ENCODE measurements around the gene BRD7. TPM values are rescaled to one million over a fixed set of nuclear protein-coding genes. Genes with fewer than 3 reads are reported as not detected.

Gene BRD7
- total RNA-seq, 1 experiment from 2014 or later = 81.6 TPM

DNA sequence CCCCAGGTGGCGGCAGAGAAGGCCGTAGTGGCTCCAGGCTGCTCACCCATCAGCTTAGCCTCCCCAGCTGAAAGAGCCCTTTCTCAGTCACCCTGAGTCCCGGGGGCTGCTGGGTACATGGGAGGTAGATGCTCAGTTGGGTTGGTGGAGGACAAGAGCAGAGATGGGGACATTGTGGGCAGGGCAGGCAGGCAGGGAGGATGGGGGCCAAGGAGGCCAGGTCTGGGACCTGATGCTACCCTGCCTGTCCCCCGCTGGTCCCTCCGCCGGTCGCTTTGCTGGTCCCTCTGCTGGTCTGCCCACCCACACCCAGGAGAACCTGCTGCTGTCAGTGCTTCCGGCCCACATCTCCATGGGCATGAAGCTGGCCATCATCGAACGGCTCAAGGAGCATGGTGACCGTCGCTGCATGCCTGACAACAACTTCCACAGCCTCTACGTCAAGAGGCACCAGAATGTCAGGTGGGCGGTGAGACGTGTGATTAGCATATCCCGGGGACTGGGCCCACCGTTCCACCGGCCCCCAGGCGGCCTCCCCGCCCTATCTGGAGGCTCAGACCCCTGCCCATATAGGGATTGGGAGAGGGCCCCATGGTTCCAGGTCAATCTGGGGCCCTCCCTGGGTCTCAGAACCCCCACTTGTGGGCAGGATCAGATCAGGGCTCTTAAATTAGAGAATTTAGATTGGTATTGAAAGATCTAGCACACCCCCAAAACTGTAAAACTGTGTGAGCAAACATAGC lies 75.6 kb downstream of the BRD7 start:
- Histone ChIP-seq H3K27me3 (no peaks in the 10 kb centered on the region), H3K9me3 (replicated peaks) (no peaks in the 10 kb centered on the region), H3K4me3 (no peak overlapping the region), H3K27ac (no peak overlapping the region), H3K36me3 (peaks cover 2% of the 10 kb centered on the region), H3K4me1 (no peaks in the 10 kb centered on the region)
- no peak for DNase-seq

DNA sequence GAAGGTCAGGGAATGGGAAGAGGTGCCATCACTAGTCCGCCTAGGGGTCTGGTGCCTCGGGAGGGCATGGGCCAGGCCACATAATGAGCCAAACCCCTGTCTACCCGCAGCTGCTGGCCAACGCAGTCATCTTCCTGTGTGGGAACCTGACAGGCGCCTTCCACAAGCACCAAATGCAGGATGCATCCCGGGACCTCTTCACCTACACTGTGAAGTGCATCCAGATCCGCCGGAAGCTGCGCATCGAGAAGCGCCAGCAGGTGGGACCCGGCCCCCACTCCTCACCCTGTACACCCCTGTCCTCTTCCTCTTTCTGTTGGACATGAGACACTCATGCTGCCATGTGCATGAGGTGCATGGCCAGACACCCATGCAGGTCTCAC lies 76.2 kb downstream of the BRD7 start:
- Histone ChIP-seq H3K9me3 (replicated peaks) (no peaks in the 10 kb centered on the region), H3K4me1 (no peaks in the 10 kb centered on the region), H3K4me3 (no peak overlapping the region), H3K36me3 (peaks cover 9% of the 10 kb centered on the region), H3K27me3 (no peaks in the 10 kb centered on the region), H3K27ac (no peak overlapping the region)
- DNase-seq = no peak

DNA sequence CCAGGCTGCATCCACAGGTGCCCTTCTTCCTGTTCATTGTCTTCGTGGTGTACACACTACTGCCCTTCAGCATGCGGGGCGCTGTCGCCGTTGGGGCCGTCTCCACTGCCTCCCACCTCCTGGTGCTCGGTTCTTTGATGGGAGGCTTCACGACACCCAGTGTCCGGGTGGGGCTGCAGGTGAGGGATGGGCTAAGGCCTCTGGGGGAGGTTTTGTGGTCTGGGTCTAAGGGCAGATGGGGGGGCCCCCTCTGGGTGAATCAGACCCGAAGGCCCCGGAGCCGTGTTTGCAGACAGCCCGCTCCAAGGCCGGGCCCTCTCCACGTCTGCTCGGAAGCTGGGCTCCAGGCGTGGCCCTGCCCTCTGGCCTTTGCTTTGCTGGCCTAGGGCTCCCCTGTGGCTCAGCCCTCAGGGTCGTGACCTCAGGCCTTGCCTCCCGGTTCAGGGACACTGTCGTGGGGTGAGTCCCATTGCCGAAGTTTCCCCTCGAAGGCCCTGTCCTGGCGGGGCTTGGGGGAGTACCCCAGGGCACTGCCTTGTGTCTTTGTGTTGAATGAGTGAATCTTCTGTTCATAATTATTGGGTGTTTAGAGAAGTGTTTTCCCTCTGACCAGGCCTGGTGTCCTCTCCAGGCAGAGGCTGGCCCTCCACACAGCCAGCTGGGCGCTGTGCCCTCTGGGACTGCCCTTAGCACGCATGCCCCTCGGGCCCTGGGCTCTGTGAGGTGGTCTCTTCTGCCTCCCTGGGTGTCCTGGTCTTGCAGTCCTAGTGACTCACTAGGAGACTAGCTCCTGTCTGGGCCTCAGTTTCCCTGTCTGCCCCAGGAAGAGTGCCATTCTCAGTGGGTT lies 76.8 kb downstream of the BRD7 start:
- H3K27ac ChIP-seq = no peak overlapping the region
- DNase-seq = no peak
- H3K9me3 ChIP-seq (replicated peaks) = no peaks in the 10 kb centered on the region
- H3K36me3 ChIP-seq = peaks cover 9% of the 10 kb centered on the region
- H3K4me1 ChIP-seq = no peaks in the 10 kb centered on the region
- H3K4me3 ChIP-seq = no peak overlapping the region
- no peaks in the 10 kb centered on the region for H3K27me3 ChIP-seq

DNA sequence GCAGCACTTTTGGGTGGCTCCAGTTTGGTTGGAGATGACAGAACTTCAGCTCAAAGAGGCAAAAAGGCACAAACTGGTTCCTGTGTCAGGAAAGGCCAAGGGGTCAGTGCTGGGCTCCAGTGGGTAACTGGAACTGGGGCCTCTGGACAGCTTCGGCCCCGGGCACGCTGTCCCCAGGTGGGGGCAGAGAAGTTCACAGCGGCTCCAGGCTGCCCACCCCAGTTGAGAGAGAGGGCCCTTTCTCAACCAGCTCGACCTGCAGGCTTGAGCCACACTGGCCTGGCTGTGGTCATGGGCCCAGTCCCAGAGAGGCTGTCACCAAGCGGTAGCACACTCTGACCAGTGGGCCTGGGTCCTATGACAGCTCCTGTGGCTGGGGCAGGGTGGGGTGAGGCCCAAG lies 77.9 kb downstream of the BRD7 start:
- Histone ChIP-seq H3K4me3 (no peak overlapping the region), H3K4me1 (no peaks in the 10 kb centered on the region), H3K36me3 (peaks cover 13% of the 10 kb centered on the region), H3K9me3 (replicated peaks) (no peaks in the 10 kb centered on the region), H3K27me3 (no peaks in the 10 kb centered on the region), H3K27ac (no peak overlapping the region)
- DNase-seq = no peak

DNA sequence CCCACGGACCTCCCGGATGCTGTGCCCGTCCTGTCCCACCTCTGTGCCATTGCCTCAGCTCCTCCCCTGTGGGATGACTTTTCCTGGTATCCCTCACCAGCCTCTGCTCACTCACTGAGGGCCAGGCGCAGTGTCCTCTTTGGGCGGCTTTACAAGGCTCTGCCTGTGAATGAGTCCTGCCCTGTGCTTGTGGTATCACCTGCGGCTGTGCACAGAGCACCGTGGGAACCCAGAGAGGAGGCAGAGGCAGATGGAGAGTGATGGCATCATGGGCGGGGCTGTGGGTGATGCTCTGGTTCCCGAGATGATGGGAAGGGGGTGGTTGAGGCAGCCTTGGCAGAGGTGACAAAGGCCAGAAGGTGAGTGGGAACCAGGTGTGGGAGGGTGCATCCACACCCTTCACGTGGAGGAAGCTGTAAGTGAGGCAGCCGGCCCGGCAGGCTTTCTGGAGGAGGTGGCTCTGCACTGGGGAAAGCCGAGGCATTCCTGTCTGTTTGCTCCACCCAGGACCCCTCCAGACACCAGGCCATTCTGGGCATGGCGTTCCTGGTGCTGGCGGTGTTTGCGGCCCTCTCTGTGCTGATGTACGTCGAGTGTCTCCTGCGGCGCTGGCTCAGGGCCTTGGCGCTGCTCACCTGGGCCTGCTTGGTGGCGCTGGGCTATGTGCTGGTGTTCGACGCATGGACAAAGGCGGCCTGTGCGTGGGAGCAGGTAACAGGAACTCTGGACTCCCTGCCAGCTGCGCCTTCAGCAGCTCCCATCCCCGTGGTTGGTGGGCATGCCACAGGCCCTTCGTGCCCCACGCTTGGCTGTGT lies 78.6 kb downstream of the BRD7 start:
- Histone ChIP-seq H3K27ac (no peak overlapping the region), H3K36me3 (peaks cover 13% of the 10 kb centered on the region), H3K9me3 (replicated peaks) (no peaks in the 10 kb centered on the region), H3K4me1 (no peaks in the 10 kb centered on the region), H3K27me3 (no peaks in the 10 kb centered on the region), H3K4me3 (no peak overlapping the region)
- DNase-seq = no peak

DNA sequence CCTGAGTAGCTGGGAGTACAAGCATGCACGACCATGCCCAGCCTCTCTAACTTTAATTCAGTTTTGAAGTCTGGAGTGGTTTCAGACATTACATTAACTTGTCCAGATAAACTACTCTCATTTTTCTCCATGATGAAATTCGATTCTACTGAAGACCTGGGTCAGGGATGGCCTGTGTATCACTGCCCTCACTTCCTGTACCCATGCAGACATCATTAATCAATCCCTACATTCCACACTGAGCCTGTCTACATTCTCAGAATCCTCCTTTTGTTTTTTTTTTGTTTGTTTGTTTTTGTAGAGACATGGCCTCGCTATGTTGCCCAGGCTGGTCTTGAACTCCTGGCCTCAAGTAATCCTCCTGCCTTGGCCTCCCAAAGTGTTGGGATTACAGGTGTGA lies 79.9 kb downstream of the BRD7 start:
- no peak for DNase-seq
- Histone ChIP-seq H3K36me3 (peaks cover 13% of the 10 kb centered on the region), H3K27me3 (no peaks in the 10 kb centered on the region), H3K4me1 (no peaks in the 10 kb centered on the region), H3K4me3 (no peak overlapping the region), H3K9me3 (replicated peaks) (no peaks in the 10 kb centered on the region), H3K27ac (no peak overlapping the region)

DNA sequence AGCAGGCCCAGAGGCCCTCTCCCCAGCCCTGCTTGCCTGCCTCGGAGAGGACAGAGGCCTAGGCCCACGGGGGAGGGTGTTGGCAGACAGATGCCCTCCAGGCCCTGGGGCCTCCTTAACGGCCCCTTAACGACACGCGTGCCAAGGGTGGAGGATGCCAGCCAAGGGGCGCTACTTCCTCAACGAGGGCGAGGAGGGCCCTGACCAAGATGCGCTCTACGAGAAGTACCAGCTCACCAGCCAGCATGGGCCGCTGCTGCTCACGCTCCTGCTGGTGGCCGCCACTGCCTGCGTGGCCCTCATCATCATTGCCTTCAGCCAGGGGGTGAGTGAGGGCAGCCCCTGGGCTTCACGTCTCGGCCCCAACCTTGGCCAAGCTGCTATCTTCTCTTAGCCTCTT lies 80.8 kb downstream of the BRD7 start:
- Histone ChIP-seq H3K27me3 (no peaks in the 10 kb centered on the region), H3K4me3 (no peak overlapping the region), H3K27ac (no peak overlapping the region), H3K36me3 (peaks cover 13% of the 10 kb centered on the region; the same call in 1 of the 2 replicates), H3K4me1 (no peaks in the 10 kb centered on the region), H3K9me3 (replicated peaks) (no peaks in the 10 kb centered on the region)
- DNase-seq = no peak

DNA sequence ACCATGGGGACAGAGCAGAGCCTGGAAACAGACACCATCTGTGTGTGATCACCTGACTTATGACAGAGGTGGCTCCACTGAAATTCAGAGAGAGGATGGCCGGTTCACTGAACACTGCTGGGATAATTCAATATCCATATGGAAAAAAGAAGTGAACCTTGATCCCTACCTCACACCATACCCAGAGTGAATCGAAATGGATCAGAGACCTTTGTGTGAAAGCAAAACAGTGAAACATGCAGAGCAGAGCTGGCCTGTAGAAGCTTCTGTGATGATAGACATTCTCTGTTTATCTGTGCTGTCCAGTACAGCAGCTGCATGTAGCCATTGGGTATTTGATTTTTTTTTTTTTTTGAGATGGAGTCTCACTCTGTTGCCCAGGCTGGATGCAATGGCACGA lies 82.1 kb downstream of the BRD7 start:
- H3K4me3 ChIP-seq = no peak overlapping the region

DNA sequence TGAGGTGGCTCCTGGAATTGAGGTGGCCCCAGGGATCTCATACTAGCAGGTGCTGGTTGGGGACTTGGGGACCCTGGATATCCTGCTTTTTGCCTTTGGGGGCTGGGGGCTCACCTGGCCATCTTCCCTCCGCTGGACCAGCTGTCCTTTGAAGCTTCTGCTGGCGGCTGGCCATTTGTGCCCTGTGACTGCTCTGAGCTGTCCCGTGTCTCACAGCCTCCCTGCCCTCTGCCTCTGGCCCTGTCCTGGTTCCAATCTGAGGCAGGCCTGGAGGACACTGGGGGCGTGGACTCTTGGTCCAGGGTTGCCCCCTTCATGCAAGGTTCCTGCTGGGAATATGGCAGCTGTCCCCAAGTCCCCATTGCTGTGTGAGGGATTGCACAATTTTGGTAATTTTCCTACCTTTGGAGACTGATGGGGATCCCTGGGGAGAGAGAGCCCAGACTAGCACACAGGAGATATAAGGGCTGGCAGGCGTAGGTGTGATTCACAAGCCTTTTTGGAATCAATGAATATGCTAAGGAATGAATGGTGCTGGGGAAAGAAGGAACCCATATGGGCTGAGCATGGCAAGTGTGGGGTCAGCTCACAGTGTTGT lies 83.3 kb downstream of the BRD7 start:
- H3K27me3 ChIP-seq = no peaks in the 10 kb centered on the region
- no peak overlapping the region for H3K27ac ChIP-seq
- no peaks in the 10 kb centered on the region for H3K4me1 ChIP-seq
- no peak overlapping the region for H3K4me3 ChIP-seq
- H3K9me3 ChIP-seq (replicated peaks) = no peaks in the 10 kb centered on the region
- peaks cover 13% of the 10 kb centered on the region; the same call in 1 of the 2 replicates for H3K36me3 ChIP-seq
- DNase-seq = no peak

More for the DNA sequence above, 82.1 kb downstream of the BRD7 start:
- Histone ChIP-seq H3K9me3 (replicated peaks) (no peaks in the 10 kb centered on the region), H3K4me1 (no peaks in the 10 kb centered on the region), H3K27ac (no peak overlapping the region), H3K36me3 (peaks cover 13% of the 10 kb centered on the region; the same call in 1 of the 2 replicates), H3K27me3 (no peaks in the 10 kb centered on the region)
- DNase-seq = no peak

DNA sequence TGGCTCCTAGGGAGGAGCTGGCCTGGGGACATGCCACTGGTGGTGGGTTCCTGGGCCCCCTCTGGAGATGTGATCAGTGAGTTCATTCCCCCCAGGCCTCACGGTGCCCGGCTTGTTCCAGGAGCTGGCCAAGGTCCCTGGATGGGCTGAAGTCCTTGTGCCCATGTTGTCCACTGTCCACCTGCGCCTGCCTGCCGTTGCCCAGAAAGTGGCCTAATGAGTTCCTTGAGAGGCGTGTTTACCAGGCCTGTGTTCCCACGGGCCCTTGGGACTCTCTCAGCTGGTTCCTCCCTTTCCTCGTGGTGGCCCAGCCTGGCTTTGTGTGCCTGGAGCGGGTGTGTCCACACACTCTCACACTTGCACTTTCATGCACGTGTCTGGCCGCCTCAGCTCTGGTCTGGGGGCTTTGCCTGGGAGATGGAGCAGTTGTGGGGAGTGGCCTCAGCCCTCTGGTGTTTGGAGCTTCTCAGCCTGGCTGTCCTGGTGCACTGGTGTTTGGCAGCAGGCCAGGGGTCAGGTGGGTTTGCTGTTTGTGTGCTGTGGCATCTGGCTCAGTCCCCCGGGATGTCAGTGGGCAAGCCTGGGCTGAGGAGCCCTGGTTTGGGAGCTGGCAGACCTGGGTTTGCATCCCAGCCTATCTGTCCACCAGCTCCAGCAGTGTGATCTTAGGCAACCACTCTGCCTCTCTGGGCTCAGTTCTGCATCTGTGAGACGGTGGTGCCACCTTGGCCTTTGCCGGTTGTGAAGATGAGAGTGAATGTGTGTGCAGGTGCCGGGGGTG lies 84.5 kb downstream of the BRD7 start:
- H3K4me1 ChIP-seq = no peaks in the 10 kb centered on the region
- H3K27ac ChIP-seq = no peak overlapping the region
- no peaks in the 10 kb centered on the region for H3K27me3 ChIP-seq
- H3K4me3 ChIP-seq = no peak overlapping the region
- H3K9me3 ChIP-seq (replicated peaks) = no peaks in the 10 kb centered on the region
- peaks cover 13% of the 10 kb centered on the region; the same call in 1 of the 2 replicates for H3K36me3 ChIP-seq
- peak in 1 of 2 experiments; percentile 43 for DNase-seq

DNA sequence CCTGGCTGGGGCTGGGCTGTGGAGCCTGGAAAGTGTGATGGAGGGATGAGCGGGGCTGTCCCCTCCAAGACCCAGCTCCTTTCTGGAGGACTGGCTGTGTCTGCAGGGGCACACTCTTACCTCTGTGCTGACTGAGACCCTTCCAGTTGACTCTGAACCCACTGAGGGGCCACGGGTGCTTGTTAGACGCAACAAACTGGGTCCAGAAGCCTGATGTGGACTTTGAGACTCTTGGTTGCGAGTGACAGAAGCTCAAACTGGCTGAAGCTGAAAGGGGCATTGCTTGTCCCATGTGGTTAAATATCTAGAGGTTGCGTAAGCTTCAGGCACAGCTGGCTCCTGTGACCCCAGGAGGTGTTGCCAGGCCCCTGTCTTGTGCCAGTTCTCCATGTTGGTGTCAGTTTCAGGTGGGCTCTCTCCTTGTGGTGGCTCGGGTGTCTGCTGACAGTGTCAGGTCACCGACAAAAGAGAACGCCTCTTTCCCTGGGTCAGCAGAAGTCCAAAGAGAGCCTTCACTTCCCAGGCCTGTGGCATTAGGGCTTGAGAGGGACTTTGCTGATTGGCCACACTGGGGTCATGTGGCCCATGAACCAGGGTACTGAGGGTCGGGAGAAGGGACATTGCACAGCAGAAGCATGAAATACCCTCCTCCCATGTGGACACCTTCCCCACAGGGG lies 85.7 kb downstream of the BRD7 start:
- H3K27me3 ChIP-seq = no peaks in the 10 kb centered on the region
- peaks cover 10% of the 10 kb centered on the region; the same call in 1 of the 2 replicates for H3K36me3 ChIP-seq
- no peak for DNase-seq
- no peak overlapping the region for H3K27ac ChIP-seq
- no peaks in the 10 kb centered on the region for H3K9me3 ChIP-seq (replicated peaks)
- H3K4me3 ChIP-seq = no peak overlapping the region
- H3K4me1 ChIP-seq = no peaks in the 10 kb centered on the region

DNA sequence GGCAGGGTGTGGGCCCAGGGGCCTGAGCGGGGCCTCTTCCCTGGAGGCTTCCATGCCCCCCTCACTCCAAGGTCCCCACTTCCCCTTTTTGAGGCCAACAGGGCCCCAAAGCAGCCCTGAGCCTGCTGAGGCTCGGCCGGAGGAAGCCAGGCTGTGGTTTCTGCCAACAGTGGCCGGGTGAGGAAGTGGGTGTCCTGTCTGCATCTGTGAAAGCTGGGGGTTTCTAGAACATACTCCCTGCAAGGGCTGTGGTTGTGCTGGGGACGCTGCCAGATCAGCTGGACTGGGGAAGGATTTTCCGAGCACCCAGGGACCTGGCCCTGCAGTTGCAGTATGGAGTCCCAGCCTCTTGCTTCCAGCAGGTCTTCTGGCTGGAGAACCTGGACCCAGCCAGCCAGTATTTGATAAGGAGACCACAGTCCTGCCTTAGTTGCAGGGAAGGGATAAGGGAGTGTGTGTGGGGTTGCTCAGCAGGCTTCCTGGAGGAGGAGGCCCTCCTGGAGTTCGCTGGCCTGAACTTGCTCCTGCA lies 86.7 kb downstream of the BRD7 start:
- DNase-seq = no peak
- Histone ChIP-seq H3K4me3 (no peak overlapping the region), H3K36me3 (peaks cover 4% of the 10 kb centered on the region; the same call in 1 of the 2 replicates), H3K27me3 (no peaks in the 10 kb centered on the region), H3K4me1 (no peaks in the 10 kb centered on the region), H3K27ac (no peak overlapping the region), H3K9me3 (replicated peaks) (peaks cover 2% of the 10 kb centered on the region)

DNA sequence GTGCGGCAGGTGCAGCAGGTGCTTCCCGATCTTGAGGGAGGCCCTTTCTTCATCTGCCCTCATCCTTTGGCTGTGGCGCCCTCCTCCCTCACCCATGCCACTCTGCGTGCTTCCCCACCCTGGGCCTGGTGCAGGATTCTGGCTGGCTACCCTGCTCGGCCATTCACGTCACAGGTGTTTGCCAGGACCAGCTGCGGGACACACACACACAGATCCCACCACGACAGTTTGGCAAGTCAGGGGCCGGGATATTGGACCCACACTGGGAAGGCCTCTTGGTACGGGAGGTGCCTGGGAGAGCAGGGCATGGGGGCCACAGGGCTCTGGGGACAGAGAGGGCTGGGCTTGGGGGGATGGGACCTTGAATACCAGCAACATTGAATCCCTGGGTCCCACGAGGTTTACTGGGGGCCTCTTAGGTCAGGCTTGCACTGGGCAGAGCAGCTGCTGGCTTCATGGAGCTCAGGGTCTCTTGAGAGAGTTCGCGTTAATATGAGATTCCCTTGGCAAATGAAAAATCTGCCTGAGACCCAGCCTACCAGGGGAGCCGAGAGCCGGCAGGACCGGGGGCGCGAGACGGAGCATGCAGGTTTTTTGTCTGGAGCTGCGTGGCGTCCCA lies 87.3 kb downstream of the BRD7 start:
- Histone ChIP-seq H3K27me3 (no peaks in the 10 kb centered on the region), H3K36me3 (peaks cover 1% of the 10 kb centered on the region; the same call in 1 of the 2 replicates), H3K4me1 (no peaks in the 10 kb centered on the region), H3K27ac (no peak overlapping the region), H3K9me3 (replicated peaks) (peaks cover 4% of the 10 kb centered on the region), H3K4me3 (no peak overlapping the region)
- DNase-seq = peak in 1 of 2 experiments; percentile 26
